K562 (cell line): ENCODE data around the gene NTRK2. TPM values are rescaled to one million over a fixed set of nuclear protein-coding genes. Genes with fewer than 3 reads are reported as not detected.

ENCODE experiments used
- ATAC-seq: fragments of 200-7000 bp; cut with Tn5 transposase; 3 replicates; pipeline ENCODE4 v1.9.1; 2020; ENCODE audit warnings: moderate library complexity
- BruUV-seq: library from RNA; stranded (reverse); fragments of 400-500 nt; replicated peaks from 2 replicates; lab custom pipeline; 2021; lab: Mats Ljungman, UMichigan
- CTCF ChIA-PET: fragments of 300-600 bp; formaldehyde crosslinking; extraction: SDS; loops from one replicate; lab custom pipeline; 2021; ENCODE audit warnings: low intra/inter-chr PET ratio; lab: Yijun Ruan, JAX
- POLR2A ChIA-PET: fragments of 300-600, 350-650 bp; sonication (Branson Sonifier 250); formaldehyde crosslinking; extraction: SDS; loops from one replicate; lab custom pipeline; 2021; ENCODE audit warnings: antibody characterized with exemption, inconsistent platforms; lab: Yijun Ruan, JAX
- DNase-seq, 4 experiments: peaks; one replicate each; pipeline versions ENCODE4 v3.0.0 to v3.0.0-alpha.2; 2011 to 2018; ENCODE audit warnings: low spot score in 3 of 4, mixed read lengths in 3 of 4; ENCODE audit errors: extremely low read depth in 1 of 4
- FAIRE-seq: peaks from 2 replicates; lab custom pipeline; 2011; peaks lifted over from hg19 to GRCh38; lab: Jason Lieb, UNC
- H2AFZ ChIP-seq: 2 replicates; pipeline ENCODE4 v1.6.0; 2011; ENCODE audit warnings: low read depth, low read length, control low read depth, inconsistent platforms
- H3K27ac ChIP-seq: fragments of 200-600 bp; 3 replicates; pipeline ENCODE4 v1.8.0; 2011; ENCODE audit warnings: low read depth, mild to moderate bottlenecking, control low read depth, inconsistent platforms, low read length, moderate library complexity, mixed read lengths; ENCODE audit errors: extremely low read depth
- H3K27me3 ChIP-seq, 2 experiments: fragments of 300-600 bp in 1 of 2; 2 replicates in 1 of 2; 3 replicates in 1 of 2; pipeline versions ENCODE4 v1.6.0 to v1.8.0; 2011; ENCODE audit warnings: inconsistent platforms in 2 of 2, low read length in 2 of 2, mild to moderate bottlenecking in 1 of 2, mixed read lengths in 1 of 2, moderate library complexity in 1 of 2; ENCODE audit not compliant: control insufficient read depth in 2 of 2, insufficient read depth in 2 of 2
- H3K36me3 ChIP-seq: fragments of 300-600 bp; 3 replicates; pipeline ENCODE4 v1.8.0; 2011; ENCODE audit warnings: mild to moderate bottlenecking, low read length, inconsistent platforms; ENCODE audit not compliant: control insufficient read depth, insufficient read depth
- H3K4me1 ChIP-seq, 2 experiments: fragments of 200-600 bp in 1 of 2; replicated peaks in 1 of 2; 2 replicates in 1 of 2; 3 replicates in 1 of 2; pipeline versions ENCODE4 v1.5.1 to v1.8.0; 2011; ENCODE audit warnings: inconsistent platforms in 2 of 2, low read length in 2 of 2, mild to moderate bottlenecking in 1 of 2, mixed read lengths in 1 of 2, moderate library complexity in 1 of 2; ENCODE audit not compliant: control insufficient read depth in 2 of 2, insufficient read depth in 2 of 2
- H3K4me2 ChIP-seq: 2 replicates; pipeline ENCODE4 v1.6.1; 2011; ENCODE audit warnings: low read length, control low read depth, inconsistent platforms, mixed read lengths; ENCODE audit not compliant: insufficient read depth
- H3K4me3 ChIP-seq: fragments of 200-600 bp; sonication (generic), shearing (Covaris generic); 2 replicates; pipeline ENCODE4 v1.5.1; 2016; ENCODE audit warnings: control low read depth, inconsistent platforms
- H3K79me2 ChIP-seq: fragments of 200-600 bp; 3 replicates; pipeline ENCODE4 v1.8.0; 2011; ENCODE audit warnings: low read length, inconsistent platforms; ENCODE audit not compliant: control insufficient read depth, insufficient read depth
- H3K9ac ChIP-seq, 2 experiments: 2 replicates each; pipeline versions ENCODE4 v1.6.0 to v1.6.1; 2011; ENCODE audit warnings: low read depth in 2 of 2, low read length in 2 of 2, control low read depth in 1 of 2, inconsistent platforms in 1 of 2, mild to moderate bottlenecking in 1 of 2, mixed read lengths in 1 of 2; ENCODE audit not compliant: insufficient read depth in 1 of 2
- H3K9me1 ChIP-seq: one replicate; pipeline ENCODE4 v1.6.0; 2011; ENCODE audit warnings: inconsistent platforms, mild to moderate bottlenecking, low read length, moderate library complexity; ENCODE audit not compliant: control insufficient read depth, insufficient read depth
- H3K9me3 ChIP-seq: replicated peaks from 2 replicates; pipeline ENCODE4 v1.5.1; 2011; ENCODE audit warnings: low read depth, low read length, inconsistent platforms; ENCODE audit not compliant: control insufficient read depth, insufficient read depth
- H4K20me1 ChIP-seq: replicated peaks from 2 replicates; pipeline ENCODE4 v1.6.1; 2011; ENCODE audit warnings: low read length, inconsistent platforms, mixed read lengths; ENCODE audit not compliant: control insufficient read depth, insufficient read depth
- FOXK1 ChIP-seq: sonication (generic); formaldehyde crosslinking; IDR thresholded peaks from 2 replicates; pipeline ENCODE4 v1.8.0; 2022; ENCODE audit warnings: missing genetic modification reagents, mild to moderate bottlenecking, borderline replicate concordance
- HCFC1 ChIP-seq: IDR thresholded peaks from 2 replicates; pipeline ENCODE4 v1.6.1; 2012; ENCODE audit warnings: low read depth, low read length, improper control_type of control experiment
- HSF4 ChIP-seq: fragments of 250-450 bp; sonication (Bioruptor Pico); IDR thresholded peaks from 2 replicates; pipeline ENCODE4 v2.1.2; 2022; ENCODE audit warnings: mild to moderate bottlenecking, moderate library complexity, borderline replicate concordance
- MXD1 ChIP-seq: fragments of 250-450 bp; sonication (Bioruptor Pico); IDR thresholded peaks from 2 replicates; pipeline ENCODE4 v1.8.0; 2021; ENCODE audit warnings: borderline replicate concordance, mild to moderate bottlenecking, moderate library complexity; ENCODE audit not compliant: poor library complexity, severe bottlenecking
- NFIC ChIP-seq: fragments of 450-650 bp; IDR thresholded peaks from 2 replicates; pipeline ENCODE4 v1.6.1; 2017; ENCODE audit warnings: mild to moderate bottlenecking, inconsistent platforms
- NUFIP1 ChIP-seq: fragments of 450-650 bp; IDR thresholded peaks from 2 replicates; pipeline ENCODE4 v1.6.1; 2018; ENCODE audit not compliant: partially characterized antibody
- SIRT6 ChIP-seq: IDR thresholded peaks from one replicate; pipeline ENCODE4 v1.6.1; 2012; ENCODE audit warnings: low read depth, mild to moderate bottlenecking, control low read depth, inconsistent platforms, low read length, moderate library complexity
- WGBS: fragments of 100-300 bp; shearing (Covaris generic); methylation state at CpG from one replicate; pipeline ENCODE4 v1.1.6; 2016; ENCODE audit warnings: low coverage, mixed read lengths; ENCODE audit not compliant: insufficient coverage; ENCODE audit errors: missing lambda C conversion rate; 5-methylcytosine and 5-hydroxymethylcytosine counted together
- in situ Hi-C: fragments of 300-500 bp; cut with MboI; formaldehyde crosslinking; loops from 4 replicates; pipeline ENCODE4 v1.15.0; 2018; ENCODE audit warnings: inconsistent platforms, mixed read lengths
- intact Hi-C: fragments of 100-400 bp; cut with micrococcal nuclease; formaldehyde crosslinking; loops from 2 replicates; pipeline ENCODE4 v1.14.2; 2022
- polyA plus RNA-seq, 8 experiments: library from polyadenylated mRNA; depleted of rRNA in 4 of 8; stranded (reverse) in 5 of 8; unstranded in 3 of 8; fragments of >200 nt; fragmentation: Nextera tagmentation in 2 of 8; fragmentation: Illumina TruSeq in 1 of 8; extraction: Ambion mirVana in 2 of 8; extraction: Trizol in 1 of 8; gene quantifications; 2 replicates each; pipeline versions ENCODE4 v1.2.1 to v1.2.3, GENCODE V29; 2011 to 2014; ENCODE audit warnings: inconsistent platforms in 1 of 8, missing spikeins in 1 of 8
- total RNA-seq, 7 experiments: library from RNA; depleted of rRNA in 6 of 7; stranded (reverse); fragments of >200 nt in 6 of 7; fragmentation: Illumina TruSeq in 2 of 7; extraction: Trizol in 2 of 7; gene quantifications; 2 replicates each; pipeline versions ENCODE4 v1.2.1 to v1.2.3, GENCODE V29; 2011 to 2021; ENCODE audit warnings: low replicate concordance in 1 of 7

The NTRK2 gene
- total and polyA plus RNA-seq, 9 of the 15 experiments (the other 6 are each of a cell fraction or from before 2014, with no cell fraction given) = not detected

GRCh38 chr9:85027870-85028269 is 358.3 kb downstream of the NTRK2 start:
- BruUV-seq = no TSS peak
- no peaks in the 10 kb centered on the region for H3K36me3 ChIP-seq
- FAIRE-seq = no peak

GRCh38 chr9:85030316-85030715 is 360.8 kb downstream of the NTRK2 start:
- no peaks in the 10 kb centered on the region for H3K36me3 ChIP-seq
- no peak overlapping the region for H3K4me3 ChIP-seq
- H3K27ac ChIP-seq = no peak overlapping the region
- CTCF ChIA-PET = no interaction called here
- H3K9me3 ChIP-seq = no peaks in the 10 kb centered on the region
- in situ Hi-C loops (no loop called here), intact Hi-C loops (no loop called here)
- BruUV-seq = no TSS peak
- no peaks in the 10 kb centered on the region for H3K27me3 ChIP-seq
- no peaks in the 10 kb centered on the region for H3K79me2 ChIP-seq
- POLR2A ChIA-PET = no interaction called here
- ATAC-seq = no peak
- TF ChIP-seq HSF4 = no peak
- TF ChIP-seq MXD1 (CRISPR knock-in tag) = no peak
- no peak for TF ChIP-seq HCFC1
- no peak for TF ChIP-seq NUFIP1
- TF ChIP-seq FOXK1 (CRISPR knock-in tag) = no peak
- 0 out of 2 replicates have a peak, but pooled peaks have one; percentile 36 for TF ChIP-seq NFIC
- DNase-seq = no peak
- no peaks in the 10 kb centered on the region for H4K20me1 ChIP-seq
- H3K9ac ChIP-seq = no peak overlapping the region
- 0% methylated on average over 1 of the region's 1 CpG for WGBS
- FAIRE-seq = no peak
- H3K9me1 ChIP-seq = no peaks in the 10 kb centered on the region
- H3K4me2 ChIP-seq = no peak overlapping the region
- H3K4me1 ChIP-seq = no peaks in the 10 kb centered on the region
- H2AFZ ChIP-seq = no peak overlapping the region

More at GRCh38 chr9:85027870-85028269, 358.3 kb downstream of the NTRK2 start:
- Histone ChIP-seq H3K9me3 (no peaks in the 10 kb centered on the region), H3K79me2 (no peaks in the 10 kb centered on the region), H2AFZ (no peak overlapping the region), H3K9ac (no peak overlapping the region), H3K9me1 (no peaks in the 10 kb centered on the region), H4K20me1 (no peaks in the 10 kb centered on the region), H3K27me3 (no peaks in the 10 kb centered on the region), H3K4me2 (no peak overlapping the region), H3K4me1 (no peaks in the 10 kb centered on the region), H3K4me3 (no peak overlapping the region), H3K27ac (no peak overlapping the region)
- POLR2A ChIA-PET = no interaction called here
- no peak for DNase-seq
- intact Hi-C loops = no loop called here
- no peak for TF ChIP-seq SIRT6
- WGBS = 8% methylated on average over 2 of the region's 3 CpGs
- ATAC-seq = no peak
- CTCF ChIA-PET = no interaction called here
- in situ Hi-C loops = no loop called here
